ENCODE data around the gene SH3RF3. TPM values are rescaled to one million over a fixed set of nuclear protein-coding genes. Genes with fewer than 3 reads are reported as not detected.

Gene SH3RF3
- total and polyA plus RNA-seq, 12 donors = 0.72 to 19.1 (median 12.2) TPM

GRCh38 chr2:109207176-109207575 lies 78.2 kb downstream of the SH3RF3 start:
- Histone ChIP-seq H3K4me3 (no peak overlapping the region), H3K4me1 (replicated peaks in 1 of 2) (peaks cover 28 to 43% of the 10 kb centered on the region in 2 donors), H3K27me3 (no peaks in the 10 kb centered on the region), H3K27ac (no peak overlapping the region), H3K9me3 (replicated peaks in 1 of 3) (no peaks in the 10 kb centered on the region), H3K36me3 (replicated peaks in 1 of 2) (no peaks in the 10 kb centered on the region)
- intact Hi-C loops (cut with DNase I) = no loop called here
- TF ChIP-seq POLR2A (IDR thresholded peaks at IDR 0.05) (no peak), CTCF (IDR thresholded peaks at IDR 0.05) (no peak)
- WGBS, 4 donors = 57 to 74% (median 63%) methylated on average over 1 of the region's 1 CpG
- no peak for DNase-seq

- H3K4me1 ChIP-seq (replicated peaks in 1 of 2) = peaks cover 28 to 43% of the 10 kb centered on the region in 2 donors
- intact Hi-C loops (cut with DNase I) = no loop called here
- DNase-seq = peak in 2 of 7 donors; percentile 16 to 47
- no peak overlapping the region for H3K4me3 ChIP-seq
- H3K27ac ChIP-seq = peak overlapping the region in 2 of 5 donors; percentile 69 to 77
- no peaks in the 10 kb centered on the region for H3K27me3 ChIP-seq
- TF ChIP-seq CTCF (IDR thresholded peaks at IDR 0.05) (no peak), POLR2A (IDR thresholded peaks at IDR 0.05) (no peak)
- no peaks in the 10 kb centered on the region for H3K36me3 ChIP-seq (replicated peaks in 1 of 2)
- WGBS, 4 donors = 90 to 100% (median 97%) methylated on average over 1 to 3 of the region's 3 CpGs
- no peaks in the 10 kb centered on the region for H3K9me3 ChIP-seq (replicated peaks in 1 of 3)
Measured at GRCh38 chr2:109208071-109208950, 79.3 kb downstream of the SH3RF3 start.

- Histone ChIP-seq H3K9me3 (replicated peaks in 1 of 3) (no peaks in the 10 kb centered on the region), H3K27me3 (no peaks in the 10 kb centered on the region), H3K36me3 (replicated peaks in 1 of 2) (no peaks in the 10 kb centered on the region), H3K4me1 (replicated peaks in 1 of 2) (peaks cover 34 to 47% of the 10 kb centered on the region in 2 donors), H3K27ac (peak overlapping the region in 3 of 5 donors; percentile 69 to 77 (median 75)), H3K4me3 (no peak overlapping the region)
- TF ChIP-seq CTCF (IDR thresholded peaks at IDR 0.05) = no peak
- TF ChIP-seq POLR2A (IDR thresholded peaks at IDR 0.05) = no peak
- WGBS, 4 donors = 54 to 75% (median 65%) methylated on average over 1 to 6 of the region's 6 CpGs
- intact Hi-C loops (cut with DNase I) = no loop called here
- peak in 2 of 7 donors; percentile 20 to 45 for DNase-seq
Measured at GRCh38 chr2:109208951-109209335, 79.9 kb downstream of the SH3RF3 start.

GRCh38 chr2:109209412-109209811 lies 80.4 kb downstream of the SH3RF3 start:
- intact Hi-C loops (cut with DNase I) = no loop called here
- Histone ChIP-seq H3K27me3 (no peaks in the 10 kb centered on the region), H3K9me3 (replicated peaks in 1 of 3) (no peaks in the 10 kb centered on the region), H3K4me1 (replicated peaks in 1 of 2) (peaks cover 39 to 48% of the 10 kb centered on the region in 2 donors), H3K36me3 (replicated peaks in 1 of 2) (no peaks in the 10 kb centered on the region), H3K27ac (peak overlapping the region in 3 of 5 donors; percentile 69 to 77 (median 75)), H3K4me3 (no peak overlapping the region)
- peak in 6 of 7 donors; percentile 62 to 80 (median 70) for DNase-seq
- WGBS, 4 donors = 22 to 40% (median 32%) methylated on average over 4 of the region's 4 CpGs
- TF ChIP-seq CTCF (IDR thresholded peaks at IDR 0.05) = no peak
- TF ChIP-seq POLR2A (IDR thresholded peaks at IDR 0.05) = no peak

All from adrenal gland (tissue), 12 donors.